ENCODE measurements around the gene SHISA8.

- TF ChIP-seq CTCF (IDR thresholded peaks at IDR 0.05): peak; percentile 39 to 87 (median 77)
- no peak for TF ChIP-seq POLR2A (IDR thresholded peaks at IDR 0.05)
Measured at GRCh38 chr22:41925783-41926460, 11.0 kb upstream of the SHISA8 start.
